Mesodermal cell (in vitro differentiated cells): Measurements from ENCODE around the gene AGBL4.
"Not testable (repeated sequence)": the region's sequence is repeated elsewhere in the genome, so short reads cannot be mapped to it uniquely, and the experiment has no call there.

ENCODE experiments used
- H3K27ac ChIP-seq: 2 replicates; pipeline ENCODE4 v1.7.0; 2013; ENCODE audit warnings: mild to moderate bottlenecking, low read depth, low read length, moderate library complexity; ENCODE audit not compliant: severe bottlenecking
- H3K36me3 ChIP-seq: 2 replicates; pipeline ENCODE4 v1.7.1; 2013; ENCODE audit warnings: mild to moderate bottlenecking, low read length, moderate library complexity; ENCODE audit not compliant: control insufficient read depth, insufficient read depth
- H3K4me1 ChIP-seq: one replicate; pipeline ENCODE4 v1.7.1; 2013; ENCODE audit warnings: mild to moderate bottlenecking, low read length; ENCODE audit not compliant: insufficient read depth, control insufficient read depth, poor library complexity, severe bottlenecking
- H3K4me3 ChIP-seq: 2 replicates; pipeline ENCODE4 v1.7.0; 2013; ENCODE audit warnings: low read length, control low read depth, mild to moderate bottlenecking; ENCODE audit not compliant: insufficient read depth, poor library complexity, severe bottlenecking; ENCODE audit errors: extremely low read depth
- H3K9me3 ChIP-seq: 2 replicates; pipeline ENCODE4 v1.7.1; 2013; ENCODE audit warnings: mild to moderate bottlenecking, low read length, moderate library complexity; ENCODE audit not compliant: control insufficient read depth
- WGBS, 2 experiments: methylation state at CpG; one replicate each; pipeline ENCODE4 v1.1.5; 2013; ENCODE audit warnings: missing lambda C conversion rate in 2 of 2; ENCODE audit not compliant: insufficient coverage in 2 of 2; 5-methylcytosine and 5-hydroxymethylcytosine counted together

The AGBL4 gene

GRCh38 chr1:48530727-48531351 lies 1492.9 kb downstream of the AGBL4 start:
- no peak overlapping the region for H3K4me3 ChIP-seq
- H3K4me1 ChIP-seq: peaks cover 27% of the 10 kb centered on the region
- H3K27ac ChIP-seq: no peak overlapping the region
- H3K9me3 ChIP-seq: no peaks in the 10 kb centered on the region
- H3K36me3 ChIP-seq: no peaks in the 10 kb centered on the region
- 0 to 7% methylated on average over 1 to 2 of the region's 2 CpGs for WGBS, 2 experiments

GRCh38 chr1:48527051-48527450 lies 1496.7 kb downstream of the AGBL4 start:
- WGBS, 2 experiments: 82 to 87% methylated on average over 3 to 4 of the region's 5 CpGs
- Histone ChIP-seq H3K36me3 (no peaks in the 10 kb centered on the region), H3K4me1 (no peaks in the 10 kb centered on the region), H3K9me3 (no peaks in the 10 kb centered on the region), H3K4me3 (no peak overlapping the region), H3K27ac (no peak overlapping the region)

GRCh38 chr1:48526008-48526710 lies 1497.6 kb downstream of the AGBL4 start:
- Histone ChIP-seq H3K4me3 (no peak overlapping the region), H3K27ac (no peak overlapping the region), H3K4me1 (no peaks in the 10 kb centered on the region), H3K36me3 (no peaks in the 10 kb centered on the region), H3K9me3 (no peaks in the 10 kb centered on the region)
- 68 to 73% methylated on average over 3 of the region's 4 CpGs for WGBS, 2 experiments

GRCh38 chr1:48524892-48525467 lies 1498.8 kb downstream of the AGBL4 start:
- Histone ChIP-seq H3K9me3 (no peaks in the 10 kb centered on the region), H3K4me1 (no peaks in the 10 kb centered on the region), H3K36me3 (no peaks in the 10 kb centered on the region), H3K27ac (no peak overlapping the region), H3K4me3 (no peak overlapping the region)
- WGBS, 2 experiments: no CpG with 5 or more reads among the region's 1 CpG

- 80% methylated on average over 2 of the region's 3 CpGs; no CpG with 5 or more reads in 1 of the 2 experiments for WGBS, 2 experiments
- Histone ChIP-seq H3K4me3 (no peak overlapping the region), H3K36me3 (no peaks in the 10 kb centered on the region), H3K27ac (no peak overlapping the region), H3K9me3 (no peaks in the 10 kb centered on the region), H3K4me1 (no peaks in the 10 kb centered on the region)
Measured at GRCh38 chr1:48523558-48523957, 1500.2 kb downstream of the AGBL4 start.

- H3K9me3 ChIP-seq, H3K36me3 ChIP-seq, H3K27ac ChIP-seq, H3K4me1 ChIP-seq, H3K4me3 ChIP-seq: not testable (repeated sequence)
- 93 to 94% methylated on average over 3 to 5 of the region's 6 CpGs for WGBS, 2 experiments
Measured at GRCh38 chr1:48519896-48520295, 1503.9 kb downstream of the AGBL4 start.

- WGBS, 2 experiments: 0% methylated on average over 1 of the region's 1 CpG
- Histone ChIP-seq H3K4me1 (no peaks in the 10 kb centered on the region), H3K9me3 (no peaks in the 10 kb centered on the region), H3K27ac (no peak overlapping the region), H3K36me3 (no peaks in the 10 kb centered on the region), H3K4me3 (no peak overlapping the region)
Measured at GRCh38 chr1:48506870-48507269, 1516.9 kb downstream of the AGBL4 start.

- no peak overlapping the region for H3K4me3 ChIP-seq
- 46 to 52% methylated on average over 7 to 8 of the region's 12 CpGs for WGBS, 2 experiments
- no peak overlapping the region for H3K27ac ChIP-seq
- no peaks in the 10 kb centered on the region for H3K36me3 ChIP-seq
- H3K9me3 ChIP-seq: no peaks in the 10 kb centered on the region
- H3K4me1 ChIP-seq: peaks cover 2% of the 10 kb centered on the region
Measured at GRCh38 chr1:48500541-48501450, 1523.0 kb downstream of the AGBL4 start.

GRCh38 chr1:48499211-48499735 lies 1524.5 kb downstream of the AGBL4 start:
- Histone ChIP-seq H3K9me3 (no peaks in the 10 kb centered on the region), H3K36me3 (no peaks in the 10 kb centered on the region), H3K4me1 (peaks cover 7% of the 10 kb centered on the region), H3K27ac (no peak overlapping the region), H3K4me3 (no peak overlapping the region)
- 72 to 80% methylated on average over 2 to 3 of the region's 8 CpGs for WGBS, 2 experiments

GRCh38 chr1:48498096-48498791 lies 1525.5 kb downstream of the AGBL4 start:
- H3K4me1 ChIP-seq: peaks cover 15% of the 10 kb centered on the region
- no peaks in the 10 kb centered on the region for H3K9me3 ChIP-seq
- WGBS, 2 experiments: 32 to 38% methylated on average over 9 to 10 of the region's 15 CpGs
- H3K4me3 ChIP-seq: no peak overlapping the region
- H3K36me3 ChIP-seq: no peaks in the 10 kb centered on the region
- H3K27ac ChIP-seq: peak overlapping the region; percentile 36
